ENCODE data around the gene MVD.
"Not testable (repeated sequence)": the region's sequence is repeated elsewhere in the genome, so short reads cannot be mapped to it uniquely, and the experiment has no call there.

Gene MVD

DNA sequence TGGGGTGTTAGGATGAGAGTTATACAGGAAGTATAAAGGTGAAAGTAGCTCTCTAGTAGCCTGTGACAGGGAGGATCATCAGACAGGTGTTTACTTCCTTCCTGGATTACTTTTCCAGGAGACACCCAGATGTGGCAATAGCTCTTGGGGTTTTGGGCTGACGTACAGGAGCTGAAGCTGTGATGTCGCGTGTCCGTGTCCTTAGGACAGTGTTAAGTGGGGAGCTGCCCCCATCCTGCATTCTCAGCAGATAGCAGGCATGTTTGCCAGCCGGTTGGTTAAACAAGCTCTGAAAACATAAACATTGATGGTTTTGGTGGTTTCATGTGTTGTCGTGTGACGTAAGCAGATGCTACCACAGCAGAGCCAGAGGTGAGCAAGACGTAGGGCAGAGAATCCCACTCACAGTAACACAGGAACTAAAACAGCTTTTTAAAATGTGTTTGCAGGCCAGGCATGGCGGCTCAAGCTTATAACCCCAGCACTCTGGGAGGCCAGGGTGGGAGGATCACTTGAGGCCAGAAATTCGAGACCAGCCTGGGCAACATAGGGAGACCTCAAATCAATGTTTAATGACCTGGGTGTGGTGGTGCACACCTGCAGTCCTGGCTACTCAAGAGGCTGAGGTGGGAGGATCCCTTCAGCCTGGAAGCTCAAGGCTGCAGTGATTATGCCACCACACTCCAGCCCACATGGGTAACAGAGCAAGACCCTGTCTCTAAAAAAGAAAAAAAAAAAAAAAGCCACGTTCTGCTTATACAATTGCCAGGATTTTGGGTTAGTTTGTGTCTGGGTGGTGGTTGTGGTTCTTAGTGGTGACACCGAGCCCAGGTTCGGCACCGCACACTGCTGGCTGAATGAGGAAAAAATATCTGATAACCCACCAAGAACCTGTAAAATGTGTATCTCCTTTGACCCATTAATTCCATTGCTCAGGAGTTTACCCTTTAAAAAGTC lies 42.8 kb downstream of the MVD start:
- FAIRE-seq, result no peak

DNA sequence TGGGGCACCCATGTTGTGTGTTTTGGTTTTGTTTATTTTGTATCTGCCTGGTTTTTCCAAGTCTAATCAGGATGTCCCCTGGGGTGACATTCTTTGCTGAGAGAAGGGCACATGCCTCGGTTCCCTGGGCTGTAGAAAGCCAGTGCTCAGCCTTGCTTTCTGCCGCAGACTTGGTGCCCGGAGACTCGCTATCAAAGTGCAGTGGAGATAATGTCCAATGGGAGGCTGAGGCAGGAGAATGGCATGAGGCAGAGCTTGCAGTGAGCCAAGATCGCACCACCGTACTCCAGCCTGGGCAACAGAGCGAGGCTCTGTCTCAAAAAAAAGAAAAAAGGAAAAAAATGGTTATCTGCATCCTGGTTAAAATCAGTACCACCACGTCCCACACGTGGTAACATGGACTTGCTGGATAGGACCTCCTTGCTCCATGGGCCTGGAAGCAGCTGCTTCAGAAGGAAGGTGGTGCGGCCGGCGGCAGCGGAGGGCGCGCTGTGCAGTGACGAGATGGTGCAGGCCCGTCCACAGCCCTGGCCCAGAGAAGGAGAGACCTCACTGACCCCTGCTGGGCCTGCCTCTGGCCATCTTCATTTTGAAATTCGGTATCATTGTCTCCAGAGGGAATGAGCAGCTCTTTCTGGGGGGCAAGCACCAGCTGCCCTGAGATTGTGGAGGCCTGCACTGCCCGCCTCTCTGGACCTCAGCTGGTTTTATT lies 43.8 kb downstream of the MVD start:
- FAIRE-seq, result no peak

DNA sequence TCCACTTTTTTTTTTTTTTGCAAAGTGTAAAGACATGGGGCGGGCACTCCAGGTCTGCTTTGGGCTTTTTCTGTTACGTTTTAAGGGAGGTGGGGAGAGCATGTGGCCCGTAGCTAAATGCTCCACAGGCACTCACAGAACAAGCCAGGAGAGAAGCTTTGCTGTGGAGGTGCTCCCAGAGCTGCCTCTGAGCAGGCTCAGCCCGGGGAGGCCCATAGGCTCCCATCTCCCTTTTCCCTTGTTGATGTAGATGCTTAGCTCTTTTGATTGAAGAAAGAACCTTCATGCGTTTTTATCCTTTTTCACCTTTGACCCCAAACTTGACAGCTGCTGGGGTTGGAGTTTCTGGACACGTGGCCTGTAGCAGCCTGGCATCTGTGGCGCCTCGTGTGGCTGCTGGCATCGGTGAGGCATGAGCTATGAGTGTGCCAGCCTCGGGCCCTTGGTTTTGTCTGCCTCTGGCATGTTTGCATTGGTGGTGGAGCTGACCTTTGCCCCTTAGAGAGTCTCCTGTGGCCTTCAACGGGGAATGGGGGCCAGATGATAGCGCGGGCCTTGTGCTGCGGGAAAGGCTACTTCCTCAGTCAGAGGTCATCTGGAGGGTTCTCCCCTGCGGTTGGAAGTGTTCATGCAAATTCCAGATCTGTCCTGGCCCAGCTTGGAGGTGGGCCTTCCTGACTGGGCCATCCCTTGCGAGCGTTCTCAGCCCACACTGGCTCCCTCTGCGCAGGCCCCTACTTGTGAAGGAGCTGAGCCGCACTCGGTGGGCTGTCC lies 44.5 kb downstream of the MVD start:
- no peak for FAIRE-seq

DNA sequence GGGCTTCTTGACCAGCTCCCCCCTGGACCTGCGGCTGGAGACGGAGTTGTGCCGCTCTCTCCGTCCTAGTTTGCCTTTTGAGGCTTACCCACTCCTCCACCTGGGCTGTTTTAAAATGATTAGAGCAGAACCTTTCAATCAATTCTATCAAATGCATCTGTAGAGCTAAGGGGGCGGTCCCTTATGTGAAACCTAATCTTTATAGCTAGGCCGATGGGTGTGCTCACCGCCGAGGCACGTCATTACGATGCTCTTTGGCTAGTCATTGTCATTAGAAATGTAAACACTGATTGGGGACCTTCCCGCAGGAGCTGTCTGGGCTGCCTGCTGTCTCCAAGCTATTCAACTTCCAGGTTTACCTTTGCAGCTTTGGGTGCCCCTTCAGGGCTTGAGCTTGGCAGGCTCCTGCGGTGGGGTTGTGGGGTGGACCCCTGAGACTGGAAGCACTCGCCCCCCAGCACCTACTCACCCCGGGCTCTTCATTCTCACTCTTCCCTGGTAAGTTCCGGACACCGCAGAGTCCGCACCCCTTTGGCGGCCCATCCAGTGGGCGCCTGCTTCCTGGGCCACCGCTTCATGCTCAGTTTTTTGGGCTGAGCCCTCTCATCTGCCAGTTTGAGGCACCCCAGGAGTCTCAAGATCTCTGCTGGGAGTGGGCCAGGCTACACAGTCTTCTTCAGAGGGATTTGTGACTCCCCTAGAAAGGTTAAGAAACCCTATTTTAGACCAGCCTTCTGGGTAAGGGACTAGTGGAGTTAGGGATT lies 45.4 kb downstream of the MVD start:
- FAIRE-seq, result no peak

DNA sequence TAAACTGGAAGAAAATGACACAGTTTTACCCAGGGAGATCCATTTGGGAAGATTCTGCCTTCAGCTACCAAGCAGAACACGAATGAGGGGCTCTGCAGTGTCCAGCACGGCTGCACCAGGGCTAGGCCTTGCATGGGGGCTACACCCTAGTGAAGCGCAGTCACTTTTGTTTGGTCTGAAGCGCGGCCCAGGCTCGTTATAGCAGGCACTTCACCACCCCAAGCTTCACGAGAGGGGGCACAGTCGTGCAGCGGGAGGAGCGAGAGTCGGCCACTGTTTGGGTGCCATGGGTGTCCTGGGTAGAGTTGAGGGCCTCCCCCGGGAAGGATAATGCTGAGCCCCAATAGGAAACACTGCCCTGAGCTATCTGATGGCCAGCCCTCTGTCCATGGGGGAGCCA lies 46.2 kb downstream of the MVD start:
- no peak for FAIRE-seq

DNA sequence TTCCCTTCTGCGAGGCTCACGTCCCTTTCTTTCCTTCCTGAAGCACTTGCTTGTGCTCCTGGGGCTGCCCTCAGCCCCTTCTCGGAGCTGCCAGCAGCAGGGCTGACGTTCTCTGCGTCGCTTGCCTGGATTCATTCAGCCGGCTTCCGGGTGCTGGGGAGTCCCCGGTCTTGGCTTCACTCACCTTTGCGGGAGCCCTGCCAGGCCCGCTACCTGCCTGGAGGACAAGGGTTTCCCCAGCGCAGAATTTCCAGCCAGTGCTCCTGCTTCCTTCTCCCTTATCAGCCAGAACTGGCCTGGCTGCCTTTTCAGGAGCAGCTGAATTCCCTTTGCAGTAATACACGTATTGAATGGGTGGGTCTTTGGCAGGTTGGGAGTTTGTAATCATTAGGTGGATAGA lies 46.6 kb downstream of the MVD start:
- no peak for FAIRE-seq

DNA sequence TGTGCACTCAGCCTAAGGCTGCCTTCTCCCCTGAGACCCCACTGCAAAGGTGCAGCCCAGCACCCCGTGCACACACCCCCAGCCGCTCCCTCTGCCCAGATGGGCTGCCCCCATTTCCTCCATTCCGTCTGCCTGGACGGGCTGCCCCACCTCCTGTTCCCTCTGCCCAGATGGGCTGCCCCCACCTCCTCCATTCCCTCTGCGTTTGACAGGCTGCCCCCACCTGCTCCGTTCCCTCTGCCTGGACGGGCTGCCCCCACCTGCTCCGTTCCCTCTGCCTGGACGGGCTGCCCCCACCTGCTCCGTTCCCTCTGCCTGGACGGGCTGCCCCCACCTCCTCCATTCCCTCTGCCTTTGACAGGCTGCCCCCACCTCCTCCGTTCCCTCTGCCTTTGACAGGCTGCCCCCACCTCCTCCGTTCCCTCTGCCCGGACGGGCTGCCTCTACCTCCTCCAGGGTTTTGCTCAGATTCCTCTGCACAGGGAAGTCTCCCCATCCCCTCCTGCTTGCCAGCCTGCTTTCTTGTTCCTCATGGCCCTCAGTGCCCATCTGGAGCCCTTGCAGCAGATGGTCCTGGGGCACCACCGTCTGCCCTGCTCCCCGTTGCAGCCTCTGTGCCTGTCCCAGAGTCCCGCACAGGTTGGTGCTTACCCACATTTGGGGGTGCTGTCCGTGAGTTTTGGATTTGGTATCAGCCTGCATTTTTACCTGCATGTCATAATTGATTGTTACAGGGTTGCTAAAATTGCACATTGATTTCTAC lies 47.9 kb downstream of the MVD start:
- FAIRE-seq, result no peak

DNA sequence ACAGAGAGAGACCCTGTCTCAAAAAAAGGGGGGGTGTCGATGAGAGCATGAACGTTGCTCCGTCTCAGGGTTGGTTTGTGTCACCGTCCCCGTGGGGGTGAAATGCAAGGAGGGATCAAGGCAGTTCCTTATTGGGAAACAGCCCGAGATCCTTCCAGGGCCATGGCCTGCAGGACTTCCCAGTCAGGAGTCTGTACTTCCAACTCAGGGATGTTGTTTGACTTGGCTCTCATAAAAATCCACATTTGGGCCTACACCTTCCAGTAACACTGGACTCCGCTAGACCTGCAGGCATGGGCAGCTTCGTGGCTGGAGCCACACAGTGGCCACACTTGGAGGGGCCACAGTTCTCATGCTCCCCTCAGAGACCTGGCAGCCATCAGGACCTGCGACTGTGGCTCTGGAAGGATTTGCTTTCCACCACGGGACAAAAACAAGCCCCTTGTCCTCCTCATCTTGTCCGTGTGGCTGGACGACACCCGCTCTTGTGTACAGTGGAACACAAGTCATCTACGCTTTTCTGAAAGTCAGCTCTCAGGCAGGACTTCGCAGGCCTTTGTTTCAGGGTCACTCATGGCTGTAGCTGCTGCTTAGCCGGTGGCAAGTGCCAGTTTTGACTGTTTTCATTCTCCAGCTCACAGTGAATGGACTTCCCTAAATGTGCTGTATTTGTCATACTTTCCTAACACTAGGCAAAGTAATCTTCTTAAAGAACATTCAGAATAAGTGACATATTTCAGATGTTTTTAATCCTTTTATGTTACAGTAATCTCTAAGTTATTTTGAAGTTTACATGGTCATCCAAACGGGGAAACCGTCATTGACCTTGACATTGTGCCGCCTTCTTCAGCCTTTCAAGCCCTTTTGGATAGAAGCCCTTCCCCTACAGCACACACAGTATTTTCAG lies 48.7 kb downstream of the MVD start:
- no peak for FAIRE-seq

DNA sequence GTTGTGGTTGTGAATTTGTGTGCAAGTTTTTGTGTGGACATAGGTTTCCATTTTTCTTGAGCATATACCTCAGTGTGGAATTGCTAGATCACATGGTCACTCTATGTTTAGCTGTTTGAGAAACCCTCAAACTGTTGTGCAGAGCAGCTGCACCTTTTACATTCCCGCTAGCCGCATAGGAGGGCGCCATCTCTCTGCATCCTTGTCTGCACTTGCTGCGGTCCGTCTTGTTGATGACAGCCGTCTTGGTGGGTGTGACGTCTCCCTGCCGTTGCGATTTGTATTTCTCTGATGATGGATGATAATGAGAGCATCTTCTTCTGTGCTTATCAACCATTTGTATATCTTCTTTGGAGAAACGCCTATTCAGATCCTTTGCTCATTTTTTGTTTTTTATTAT lies 49.6 kb downstream of the MVD start:
- FAIRE-seq, result no peak

DNA sequence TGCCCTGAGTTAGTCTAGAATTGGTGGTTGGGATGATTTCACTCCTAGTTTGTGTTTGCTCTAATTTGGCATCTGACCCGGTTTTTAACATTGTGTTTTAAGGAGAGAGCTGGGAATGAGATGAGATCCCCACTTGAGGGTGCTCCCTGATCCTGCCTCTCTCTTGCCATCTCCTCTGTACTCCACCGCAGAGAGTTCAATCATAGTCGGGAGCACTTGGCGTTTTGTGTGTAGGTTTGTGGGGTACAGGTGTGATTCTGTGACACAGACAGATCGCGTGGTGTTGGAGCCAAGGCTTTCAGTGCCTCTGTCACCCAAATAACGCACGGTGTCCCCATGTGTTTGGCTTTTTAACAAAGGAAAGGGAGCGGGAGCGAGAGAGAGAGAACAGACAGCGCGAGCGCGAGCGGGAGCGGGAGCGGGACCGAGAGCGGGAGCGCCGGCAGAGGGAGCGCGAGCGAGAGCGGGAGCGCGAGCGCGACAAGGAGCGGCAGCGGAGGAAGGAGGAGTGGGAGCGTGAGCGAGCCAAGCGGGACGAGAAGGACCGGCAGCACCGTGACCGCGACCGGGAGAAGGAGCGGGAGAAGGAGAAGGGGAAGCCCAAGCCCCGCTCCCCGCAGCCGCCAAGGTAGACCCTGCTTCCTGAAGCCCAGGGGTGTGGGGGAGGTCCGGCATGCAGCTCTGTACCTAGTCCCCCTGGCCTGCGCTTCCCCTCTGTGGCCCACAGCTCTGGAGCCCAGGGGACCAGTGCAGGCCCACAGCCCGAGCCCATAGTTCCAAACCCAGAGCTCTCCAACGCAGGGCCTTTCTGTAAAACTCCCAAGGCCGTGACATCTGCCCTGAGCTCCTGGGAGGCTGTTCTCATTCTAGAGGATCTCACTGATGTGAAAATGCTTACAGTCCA lies 51.7 kb downstream of the MVD start:
- no peak for FAIRE-seq

DNA sequence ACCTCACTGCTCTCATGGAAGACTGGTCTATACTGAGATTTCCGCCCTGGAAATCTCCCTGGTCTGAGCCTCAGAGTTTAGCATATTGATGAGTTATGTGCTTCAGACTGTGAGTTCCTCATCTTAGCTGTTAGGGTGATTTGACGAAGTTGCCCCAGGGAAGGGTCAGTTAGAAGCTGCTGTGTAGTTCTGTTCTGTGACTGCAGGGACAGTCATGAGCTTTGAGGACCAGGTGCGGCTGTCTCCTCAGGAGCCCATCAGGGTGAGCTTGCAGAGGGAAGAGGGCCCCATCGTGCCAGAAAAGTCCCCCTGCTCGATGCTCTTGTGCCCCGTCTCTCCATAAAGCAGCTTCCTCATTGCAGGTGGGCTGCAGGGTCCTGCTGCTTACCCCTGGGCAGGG lies 52.8 kb downstream of the MVD start:
- FAIRE-seq, result no peak

DNA sequence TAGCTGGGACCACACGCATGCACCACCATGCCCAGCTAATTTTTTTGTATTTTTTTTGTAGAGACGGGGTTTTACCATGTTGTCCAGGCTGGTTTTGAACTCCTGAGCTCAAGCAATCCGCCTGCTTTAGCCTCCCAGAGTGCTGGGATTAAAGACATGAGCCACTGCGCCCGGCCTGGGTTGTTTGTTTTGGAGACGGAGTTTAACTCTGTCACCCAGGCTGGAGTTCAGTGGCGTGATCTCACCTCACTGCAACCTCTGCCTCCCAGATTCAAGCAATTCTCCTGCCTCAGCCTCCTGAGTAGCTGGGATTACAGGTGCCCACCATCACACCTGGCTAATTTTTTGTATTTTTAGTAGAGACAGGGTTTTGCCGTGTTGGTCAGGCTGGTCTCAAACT lies 53.5 kb downstream of the MVD start:
- not testable (repeated sequence) for FAIRE-seq

DNA sequence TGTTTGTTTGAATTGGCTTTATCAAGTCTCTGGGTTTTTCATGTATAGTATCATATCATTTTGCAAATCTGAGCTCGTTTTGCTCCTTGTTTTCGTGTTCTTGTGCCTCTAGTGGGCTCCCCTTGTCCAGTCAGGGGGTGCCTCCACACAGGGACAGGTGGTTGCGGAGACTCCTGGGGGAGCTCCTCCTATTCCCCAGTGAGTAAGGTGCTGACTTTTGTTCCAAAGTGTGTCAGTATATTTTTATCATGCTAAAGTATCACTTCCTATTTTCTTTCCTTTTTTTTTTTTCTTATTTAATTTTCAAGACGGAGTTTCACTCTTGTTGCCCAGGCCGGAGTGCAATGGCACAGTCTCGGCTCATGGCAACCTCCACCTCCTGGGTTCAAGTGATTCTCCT lies 54.8 kb downstream of the MVD start:
- FAIRE-seq, result no peak

DNA sequence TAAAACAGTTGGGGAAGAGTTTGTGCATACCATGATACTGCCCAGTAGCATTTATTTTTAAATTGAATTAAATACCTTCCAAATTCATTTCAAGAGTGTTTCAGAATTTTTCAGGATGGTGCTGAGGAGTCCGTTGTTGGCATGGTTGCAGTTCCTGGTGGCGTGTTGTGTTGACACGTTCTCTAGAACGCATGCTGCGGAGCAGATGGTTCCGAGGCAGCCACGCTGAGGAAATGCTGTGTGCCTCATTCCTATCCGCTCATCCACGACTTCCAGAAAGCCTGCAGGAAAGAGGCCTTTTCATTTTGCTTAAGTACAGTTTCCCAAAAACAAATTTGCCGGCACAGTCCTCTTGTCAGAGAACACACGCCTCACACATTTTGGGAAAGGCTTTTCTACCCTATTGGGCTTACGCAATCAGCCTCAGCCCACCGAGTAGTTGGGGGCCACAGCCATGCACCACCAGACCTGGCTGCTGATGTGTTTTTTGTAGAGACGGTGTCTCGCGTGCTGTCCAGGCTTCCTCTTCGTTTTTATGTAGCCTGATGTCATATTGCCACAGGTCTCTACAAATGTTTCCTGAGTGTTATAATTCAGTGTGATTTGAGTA lies 56.6 kb downstream of the MVD start:
- FAIRE-seq, result no peak

DNA sequence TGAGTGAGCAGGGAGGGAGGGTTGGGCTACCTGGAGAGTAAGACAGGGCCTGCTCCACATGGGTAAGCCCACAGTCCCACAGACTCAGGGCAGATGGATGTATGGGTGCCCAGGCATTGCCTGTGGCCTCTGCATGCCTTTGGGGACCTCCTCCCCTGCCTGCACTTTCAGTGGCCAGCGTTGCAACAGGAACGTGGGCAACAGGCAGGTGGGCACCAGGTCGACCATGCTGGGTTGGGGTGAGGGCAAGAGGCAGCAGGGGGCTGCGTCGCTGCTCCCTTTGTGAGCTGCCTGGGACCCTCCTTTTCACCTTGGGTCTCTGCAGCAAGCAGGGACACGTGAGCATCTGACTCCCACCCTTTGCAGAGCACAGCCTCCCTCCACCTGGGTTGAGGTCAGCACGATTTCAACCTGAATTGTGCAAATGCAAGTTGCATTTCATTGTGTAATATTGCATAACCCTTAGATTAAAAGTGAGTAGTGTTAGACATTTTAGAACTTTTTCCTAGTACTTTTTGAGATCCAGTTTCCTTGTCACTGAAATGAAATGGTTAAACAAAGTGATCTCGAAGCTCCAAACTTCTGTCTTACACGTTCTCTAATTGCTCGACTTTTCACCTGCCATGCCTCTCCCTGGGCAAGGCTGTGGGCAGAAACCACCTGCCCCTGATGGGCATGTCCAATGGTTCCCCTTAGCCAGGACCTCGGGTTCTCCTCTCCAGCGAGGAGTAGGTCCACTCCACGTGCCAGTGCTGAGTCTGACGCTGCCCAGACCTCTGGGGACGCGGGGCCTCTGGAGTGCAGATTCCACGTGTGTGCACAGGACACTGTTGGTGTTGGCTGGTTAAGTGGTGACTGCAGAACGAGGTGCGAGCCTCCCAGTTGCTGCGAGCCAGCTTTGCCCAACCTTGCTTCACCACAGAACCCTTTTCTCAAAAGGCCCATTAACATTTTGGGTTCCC lies 57.4 kb downstream of the MVD start:
- FAIRE-seq, result no peak

DNA sequence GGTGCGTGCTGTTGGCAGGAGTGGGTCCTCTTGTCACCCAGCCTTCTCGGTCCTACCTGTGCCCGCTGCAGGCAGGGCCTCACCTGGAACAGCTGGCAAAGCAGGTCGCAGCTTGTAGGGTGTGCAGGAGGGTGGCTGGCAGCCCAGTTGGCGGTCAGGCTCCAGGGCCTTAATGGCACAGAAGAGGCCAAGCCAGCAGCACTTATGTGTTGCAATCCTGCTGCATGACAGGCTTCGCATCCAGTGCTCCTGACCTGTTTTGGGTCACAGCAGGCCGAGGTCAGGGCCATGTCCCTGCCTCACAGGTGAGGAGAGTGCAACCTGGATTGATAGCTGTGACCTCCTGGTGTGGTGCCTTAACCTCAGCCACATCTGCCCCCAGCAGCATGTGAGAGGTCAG lies 60.8 kb downstream of the MVD start:
- FAIRE-seq, result no peak
